HG02623 (cell line): ENCODE measurements around the gene C7.
"Not testable (repeated sequence)": the region's sequence is repeated elsewhere in the genome, so short reads cannot be mapped to it uniquely, and the experiment has no call there.

Experiments
- ATAC-seq: cut with Tn5 transposase; IDR thresholded peaks from one replicate; pipeline ENCODE4 v1.9.1; 2021; ENCODE audit warnings: moderate library complexity; ENCODE audit not compliant: unreplicated experiment

Gene C7

GRCh38 chr5:40988746-40989510 is 79.6 kb downstream of the C7 start:
- ATAC-seq = no peak

GRCh38 chr5:40991168-40991980 is 82.1 kb downstream of the C7 start:
- ATAC-seq = no peak

GRCh38 chr5:40991981-40992559 is 82.8 kb downstream of the C7 start:
- ATAC-seq = no peak

- ATAC-seq = no peak
Observed at GRCh38 chr5:40995801-40996586, 86.7 kb downstream of the C7 start.

GRCh38 chr5:40999142-40999541 is 89.8 kb downstream of the C7 start:
- no peak for ATAC-seq

GRCh38 chr5:40999966-41000365 is 90.7 kb downstream of the C7 start:
- ATAC-seq = no peak

GRCh38 chr5:41003670-41004376 is 94.5 kb downstream of the C7 start:
- ATAC-seq = no peak

GRCh38 chr5:41004931-41005330 is 95.6 kb downstream of the C7 start:
- ATAC-seq = no peak

- ATAC-seq = no peak
Observed at GRCh38 chr5:41009232-41009631, 99.9 kb downstream of the C7 start.

GRCh38 chr5:41010572-41010971 is 101.3 kb downstream of the C7 start:
- ATAC-seq = no peak

GRCh38 chr5:41012318-41012717 is 103.0 kb downstream of the C7 start:
- no peak for ATAC-seq

GRCh38 chr5:41022600-41022999 is 113.3 kb downstream of the C7 start:
- not testable (repeated sequence) for ATAC-seq
